Pulmonary artery endothelial cell (primary cell): ENCODE results near the gene MAP4K5. TPM values are rescaled to one million over a fixed set of nuclear protein-coding genes. Genes with fewer than 3 reads are reported as not detected.
"Not testable (repeated sequence)": the region's sequence is repeated elsewhere in the genome, so short reads cannot be mapped to it uniquely, and the experiment has no call there.

ENCODE experiments used
- DNase-seq: peaks from one replicate; pipeline ENCODE4 v3.0.0-alpha.2; 2011; ENCODE audit warnings: low read depth, low spot score
- total RNA-seq: library from RNA; depleted of rRNA; stranded (reverse); fragments of >200 nt; gene quantifications from 2 replicates; pipeline ENCODE4 v1.2.3, GENCODE V29; 2014

Gene MAP4K5
- 45.3 and 49.0 TPM in 2 replicates for total RNA-seq

- DNase-seq, result peak; percentile 67
Observed at GRCh38 chr14:50532502-50533240, at the start of gene MAP4K5. Gene MAP4K5, minus strand, starts transcription at chr14:50532569. Its CDS starts 520 bp downstream, at chr14:50532049.

GRCh38 chr14:50578433-50578832, 46.1 kb upstream of the MAP4K5 start:
- DNase-seq, result no peak

DNA sequence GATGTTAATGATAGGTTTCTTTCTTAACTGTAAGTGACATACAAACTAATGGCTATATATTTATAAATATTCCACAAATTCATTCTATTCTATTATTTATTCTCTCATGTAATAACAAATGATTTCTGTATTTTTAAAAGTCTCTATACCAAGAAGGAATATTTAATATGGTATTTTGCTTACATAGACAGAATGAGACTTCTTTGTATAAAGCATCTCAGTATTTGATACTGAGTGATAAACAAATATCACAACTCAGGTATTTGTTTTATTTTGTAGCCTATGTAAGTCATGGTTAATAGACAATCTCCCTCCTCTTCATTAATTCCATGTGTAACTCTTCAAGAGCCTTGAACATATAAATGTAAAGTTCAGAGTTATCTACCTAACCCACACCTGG, 45.6 kb upstream of the MAP4K5 start:
- no peak for DNase-seq

- no peak for DNase-seq
Observed at GRCh38 chr14:50575769-50576168, 43.4 kb upstream of the MAP4K5 start.

DNA sequence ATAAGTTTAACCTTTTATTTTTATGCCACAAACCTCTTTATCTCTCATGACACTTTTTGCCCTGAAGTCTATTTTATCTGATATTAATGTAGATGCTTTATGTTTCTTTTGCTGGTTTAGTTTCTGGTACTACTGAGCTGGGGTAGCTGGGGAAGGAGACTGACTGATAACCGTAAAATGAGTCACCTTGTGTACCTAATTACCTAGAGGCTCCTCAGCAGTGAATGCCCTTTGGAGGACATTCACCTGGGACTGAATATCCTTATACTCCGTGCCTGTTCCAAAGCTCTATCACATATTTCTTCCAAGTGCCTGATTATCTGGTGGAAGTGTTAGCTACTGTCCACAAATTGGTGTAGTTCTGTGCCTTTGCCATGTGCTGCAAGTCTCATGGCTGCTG, 41.5 kb upstream of the MAP4K5 start:
- DNase-seq, result no peak

DNA sequence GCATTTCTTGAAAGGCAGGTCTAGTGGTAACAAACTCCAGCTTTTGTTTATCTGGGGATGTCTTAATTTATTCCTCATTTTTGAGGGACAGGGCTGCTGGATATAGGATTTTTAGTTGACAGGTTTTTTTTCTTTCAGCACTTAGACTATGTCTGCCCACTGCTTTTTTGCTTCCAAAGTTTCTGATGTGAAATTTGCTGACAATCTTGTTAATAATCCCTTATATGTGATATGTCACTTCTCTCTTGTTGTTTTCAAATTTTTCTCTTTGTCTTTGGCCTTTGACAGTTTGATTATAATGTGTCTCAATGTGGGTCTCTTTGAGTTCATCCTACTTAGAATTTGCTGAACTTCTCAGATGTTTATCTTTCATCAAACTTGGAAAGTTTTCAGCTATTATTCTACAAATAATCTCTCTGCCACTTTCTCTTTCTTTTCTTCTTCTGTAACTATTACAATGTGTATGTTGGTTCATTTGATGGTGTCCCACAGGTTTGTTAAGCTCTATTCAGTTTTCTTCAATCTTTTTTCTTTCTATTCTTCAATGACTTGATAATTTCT, 37.4 kb upstream of the MAP4K5 start:
- no peak for DNase-seq

- no peak for DNase-seq
Observed at GRCh38 chr14:50562841-50563240, 30.5 kb upstream of the MAP4K5 start.

DNA sequence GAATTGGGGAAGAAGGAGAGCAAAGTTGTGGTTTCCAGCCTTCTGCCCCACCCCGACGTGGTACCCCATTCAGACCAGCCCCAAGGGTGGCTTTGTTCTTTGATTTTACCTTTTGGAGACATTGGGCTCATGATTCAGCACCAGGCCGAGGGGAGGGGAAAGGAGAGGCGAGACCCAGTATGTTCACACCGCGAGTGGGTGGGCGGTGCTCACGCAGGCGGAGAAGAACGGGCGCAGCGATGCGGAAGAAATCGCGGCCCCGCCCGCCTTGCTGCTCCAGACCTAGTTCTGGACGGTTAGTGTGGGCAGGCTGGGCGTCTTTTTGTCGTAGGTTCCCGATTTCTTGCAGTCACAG, 28.5 kb upstream of the MAP4K5 start:
- no peak for DNase-seq

DNA sequence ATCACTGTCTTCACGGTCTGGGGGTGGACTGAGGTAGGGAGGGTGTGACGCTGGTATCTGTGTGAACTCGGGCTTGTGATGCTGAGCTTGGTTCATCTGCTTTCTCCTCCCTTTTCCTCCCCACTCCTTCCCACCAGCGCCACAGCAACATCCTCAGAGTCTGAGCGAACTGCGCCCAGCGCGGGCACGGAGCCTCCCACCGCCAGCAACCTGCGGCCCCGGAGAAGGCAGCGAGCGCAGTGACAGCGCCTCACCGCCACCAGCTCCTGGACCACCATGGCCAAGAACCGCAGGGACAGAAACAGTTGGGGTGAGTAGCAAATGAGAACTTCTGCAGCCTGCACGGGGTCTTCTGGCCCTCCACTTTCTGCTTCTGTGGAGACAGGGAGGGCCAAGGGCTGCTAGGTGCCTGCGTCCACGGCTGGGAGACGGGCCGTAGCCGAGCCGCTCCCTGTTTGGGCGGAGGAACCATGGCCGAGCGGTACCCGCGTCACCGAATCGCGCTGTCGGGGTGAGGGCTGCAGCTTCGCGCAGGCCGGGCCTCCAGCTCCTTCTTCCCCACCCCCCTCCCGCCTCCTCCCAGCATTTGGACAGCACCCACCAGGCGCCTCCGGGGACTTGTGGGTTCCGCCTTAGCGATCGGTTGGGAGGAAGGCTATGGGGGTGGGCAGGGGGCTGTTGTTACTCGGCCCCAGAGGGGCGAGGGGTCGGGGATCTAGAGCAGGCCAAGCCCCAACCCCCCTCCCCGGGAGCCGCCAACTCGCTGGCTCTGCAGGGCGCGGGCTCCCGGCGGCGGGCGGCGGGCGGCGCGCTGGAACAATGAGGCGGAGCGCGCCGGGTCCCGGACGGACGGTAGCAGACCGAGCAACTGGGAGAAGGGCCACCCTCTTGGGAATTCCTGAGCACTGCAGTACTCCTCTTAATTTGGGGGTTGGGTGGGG, 27.9 kb upstream of the MAP4K5 start, which contains the start of gene ATL1:
Gene ATL1 (plus strand): TSS at position 156 of the 941 bp plus-strand sequence. CDS start 121 bp downstream, at position 277.
- no peak for DNase-seq

DNA sequence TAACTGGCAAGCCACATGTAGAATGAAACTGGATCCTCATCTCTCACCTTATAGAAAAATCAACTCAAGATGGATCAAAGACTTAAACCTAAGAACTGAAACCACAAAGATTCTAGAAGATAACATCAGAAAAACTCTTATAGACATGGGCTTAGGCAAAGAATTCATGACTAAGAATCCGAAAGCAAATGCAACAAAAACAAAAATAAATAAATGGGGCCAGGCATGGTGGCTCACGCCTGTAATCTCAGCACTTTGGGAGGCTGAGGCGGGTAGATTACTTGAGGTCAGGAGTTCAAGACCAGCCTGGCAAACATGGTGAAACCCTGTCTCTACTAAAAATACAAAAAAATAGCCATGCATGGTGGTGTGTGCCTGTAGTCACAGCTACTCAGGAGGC, 20.4 kb upstream of the MAP4K5 start:
- not testable (repeated sequence) for DNase-seq

GRCh38 chr14:50551877-50552276, 19.5 kb upstream of the MAP4K5 start:
- DNase-seq, result no peak

GRCh38 chr14:50550294-50550693, 17.9 kb upstream of the MAP4K5 start:
- no peak for DNase-seq

- DNase-seq, result no peak
Observed at GRCh38 chr14:50545618-50546017, 13.2 kb upstream of the MAP4K5 start.

- no peak for DNase-seq
Observed at GRCh38 chr14:50544911-50545310, 12.5 kb upstream of the MAP4K5 start.

DNA sequence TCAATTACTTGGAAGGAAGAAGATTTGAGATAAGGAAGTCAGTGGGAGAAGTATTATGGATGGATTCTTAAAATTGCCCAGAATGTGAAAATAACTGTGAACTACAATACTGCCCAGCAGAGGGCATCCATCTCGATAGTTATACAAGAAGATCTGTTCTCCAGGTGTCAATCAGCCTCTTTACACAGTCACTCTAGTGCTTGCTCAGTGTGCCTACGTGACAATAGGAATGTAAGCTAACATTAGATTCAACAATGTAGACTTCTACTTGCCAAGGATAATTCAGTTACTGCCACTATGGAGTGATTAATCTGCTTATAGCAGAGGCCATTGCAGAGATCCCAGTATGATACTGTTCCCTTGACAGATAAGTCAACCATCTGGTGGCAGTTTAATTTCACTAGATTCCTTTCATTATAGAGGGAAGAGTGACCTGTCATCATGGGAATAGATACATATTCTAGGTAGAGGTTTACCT, 10.6 kb upstream of the MAP4K5 start:
- DNase-seq, result no peak

DNA sequence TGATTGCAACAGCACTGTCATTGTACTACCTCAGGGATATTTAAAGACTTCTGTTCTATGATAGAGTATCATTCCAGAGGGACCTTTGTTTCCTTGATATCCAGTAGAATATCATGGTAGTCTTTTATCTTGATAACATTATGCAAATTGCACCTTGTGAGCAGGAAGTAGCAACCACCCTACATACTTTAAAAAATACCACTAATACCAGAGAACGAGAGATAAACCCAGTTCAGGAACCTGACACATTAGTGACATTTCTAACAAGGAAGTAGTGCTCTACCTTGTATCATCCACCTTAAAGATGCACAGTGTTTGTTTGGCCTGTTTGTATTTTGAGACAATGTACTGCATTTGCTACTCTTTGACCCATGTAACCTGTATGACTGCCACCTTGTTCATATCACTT, 8.8 kb upstream of the MAP4K5 start:
- no peak for DNase-seq

- no peak for DNase-seq
Observed at GRCh38 chr14:50539051-50539450, 6.7 kb upstream of the MAP4K5 start.

GRCh38 chr14:50538034-50538433, 5.7 kb upstream of the MAP4K5 start:
- DNase-seq, result not testable (repeated sequence)

GRCh38 chr14:50534997-50535396, 2.6 kb upstream of the MAP4K5 start:
- DNase-seq, result no peak

GRCh38 chr14:50534416-50534815, 2.0 kb upstream of the MAP4K5 start:
- DNase-seq, result no peak

DNA sequence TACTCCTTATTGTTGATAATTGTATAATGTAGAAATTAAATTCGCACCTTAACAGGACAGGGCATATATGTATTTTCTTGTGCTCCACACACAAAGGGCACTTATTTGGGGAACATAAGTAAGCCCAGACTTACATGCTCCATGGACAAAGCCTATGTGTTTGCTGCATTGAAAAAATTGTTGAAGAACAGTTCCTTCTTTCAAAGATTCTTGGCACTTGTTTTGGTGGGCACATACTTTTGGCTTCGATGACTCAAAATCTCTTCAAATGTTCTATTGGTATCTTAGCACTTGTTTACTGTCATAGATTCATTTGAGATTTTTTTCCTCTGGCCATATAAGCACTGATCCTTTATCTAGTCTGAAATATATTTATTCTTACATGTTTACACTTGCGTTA, 1.4 kb upstream of the MAP4K5 start:
- DNase-seq, result no peak

DNA sequence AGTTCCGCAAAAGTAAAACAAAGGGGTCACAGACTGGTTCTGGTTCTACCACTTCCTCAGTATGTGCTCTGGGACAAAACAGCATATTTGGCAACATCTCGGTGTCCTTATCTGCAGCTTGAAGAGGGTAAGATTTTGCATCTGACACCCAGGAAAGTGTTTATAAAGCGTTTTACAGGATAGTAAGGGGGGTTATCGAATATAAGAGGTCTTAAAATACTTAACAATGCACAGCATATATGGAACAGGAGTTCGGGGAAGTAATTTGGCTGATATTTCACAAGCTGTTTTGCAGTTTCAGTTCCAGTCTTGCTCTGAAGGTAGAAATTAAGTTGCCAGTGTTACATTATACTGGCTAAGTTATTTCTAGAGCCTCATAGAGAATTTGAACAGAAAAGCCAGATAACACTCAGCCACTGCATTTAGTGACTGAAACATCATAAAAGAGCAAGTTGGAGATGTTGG, 904 bp upstream of the MAP4K5 start:
- no peak for DNase-seq
